NCI-H2107 (cell line): ENCODE measurements around the gene LTB4R.
"Not testable (repeated sequence)": the region's sequence is repeated elsewhere in the genome, so short reads cannot be mapped to it uniquely, and the experiment has no call there.

ENCODE experiments used
- DNase-seq: peaks from one replicate; lab custom pipeline; 2025; lab: John Stamatoyannopoulos, UW

Gene LTB4R

GRCh38 chr14:24348186-24348585, 36.9 kb downstream of the LTB4R start:
- no peak for DNase-seq

- DNase-seq, result no peak
Observed at GRCh38 chr14:24349742-24350141, 38.4 kb downstream of the LTB4R start.

DNA sequence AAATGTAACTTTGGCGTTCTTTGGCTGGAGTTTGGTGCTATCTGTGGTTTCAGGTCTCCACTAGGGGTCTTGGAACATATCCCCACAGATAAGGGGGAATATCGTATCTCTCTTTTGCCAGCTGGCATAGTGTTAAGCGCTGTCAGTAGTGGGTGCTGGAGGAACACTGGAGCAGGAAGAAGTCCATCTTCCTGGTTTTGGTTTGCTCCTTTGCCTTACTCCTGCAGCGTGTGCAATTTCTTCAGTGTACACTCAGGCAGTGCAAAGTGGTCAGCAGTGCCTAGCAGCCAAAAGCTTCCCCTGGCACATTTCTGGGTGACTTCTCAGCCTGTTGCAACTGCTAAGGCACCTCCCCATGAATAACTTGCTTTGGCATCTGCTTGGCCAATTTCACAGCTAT, 40.2 kb downstream of the LTB4R start:
- DNase-seq, result no peak

DNA sequence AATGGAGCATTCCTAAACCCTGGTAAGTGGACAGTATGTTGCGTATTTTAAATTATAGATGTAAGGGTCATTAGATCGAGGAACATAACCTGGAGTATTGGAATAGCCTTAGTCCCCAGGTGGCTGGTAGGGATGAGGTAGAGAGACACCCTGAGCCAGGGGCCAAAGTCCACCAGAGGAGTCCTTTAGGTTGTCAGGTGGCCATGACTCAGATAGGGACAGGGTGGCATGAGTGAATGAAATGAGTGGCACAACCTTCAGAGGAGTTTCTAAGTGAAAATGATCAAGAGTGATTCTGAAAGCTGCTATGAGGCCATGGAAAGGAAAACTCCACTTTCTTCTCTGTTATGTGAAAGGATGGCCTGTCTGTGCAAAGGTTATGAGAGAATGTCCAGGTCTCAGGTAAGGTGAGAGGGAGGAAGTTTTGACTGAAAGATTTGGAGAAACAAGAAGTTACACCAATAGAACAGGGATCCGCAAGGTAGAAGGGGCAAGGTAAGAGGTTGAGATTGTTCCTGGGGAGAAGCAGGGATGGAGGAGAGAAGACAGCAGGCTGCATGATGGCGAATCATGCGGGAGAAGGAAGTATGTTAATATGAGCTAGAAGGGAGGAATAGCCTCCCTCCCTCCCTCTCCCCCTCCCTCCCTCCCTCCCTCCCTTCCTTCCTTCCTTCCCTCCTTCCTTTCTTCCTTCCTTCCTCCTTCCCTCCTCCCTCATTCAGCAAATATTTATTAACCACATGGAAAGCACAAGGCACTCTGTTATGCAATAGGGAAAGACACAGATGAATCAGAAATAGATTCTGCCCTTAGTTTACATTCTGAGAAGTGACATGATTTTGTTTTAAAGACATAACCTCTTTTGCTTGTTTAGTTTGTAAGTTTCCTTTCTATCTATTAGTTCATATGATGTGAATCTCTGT, 42.5 kb downstream of the LTB4R start:
- no peak for DNase-seq

GRCh38 chr14:24354482-24354825, 43.2 kb downstream of the LTB4R start:
- DNase-seq, result not testable (repeated sequence)

DNA sequence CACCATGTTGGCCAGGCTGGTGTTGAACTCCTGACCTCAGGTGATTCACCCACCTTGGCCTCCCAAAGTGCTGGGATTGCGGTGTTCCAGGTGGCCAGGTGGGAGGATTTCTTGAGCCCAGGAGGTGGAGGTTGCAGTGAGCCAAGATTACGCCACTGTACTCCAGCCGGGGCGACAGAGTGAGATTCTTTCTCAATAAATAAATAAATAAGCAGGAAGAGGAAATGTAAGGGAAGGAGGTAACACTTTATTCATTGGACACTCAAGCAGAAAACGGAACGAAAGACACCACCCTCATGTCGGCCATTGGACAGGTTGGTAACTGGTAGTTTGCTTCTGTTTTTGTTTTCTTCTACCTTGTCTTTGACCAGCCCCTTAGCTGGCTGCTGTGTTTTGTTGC, 43.7 kb downstream of the LTB4R start:
- DNase-seq, result no peak

- no peak for DNase-seq
Observed at GRCh38 chr14:24356208-24356607, 44.9 kb downstream of the LTB4R start.

- DNase-seq, result no peak
Observed at GRCh38 chr14:24360281-24360680, 49.0 kb downstream of the LTB4R start.

DNA sequence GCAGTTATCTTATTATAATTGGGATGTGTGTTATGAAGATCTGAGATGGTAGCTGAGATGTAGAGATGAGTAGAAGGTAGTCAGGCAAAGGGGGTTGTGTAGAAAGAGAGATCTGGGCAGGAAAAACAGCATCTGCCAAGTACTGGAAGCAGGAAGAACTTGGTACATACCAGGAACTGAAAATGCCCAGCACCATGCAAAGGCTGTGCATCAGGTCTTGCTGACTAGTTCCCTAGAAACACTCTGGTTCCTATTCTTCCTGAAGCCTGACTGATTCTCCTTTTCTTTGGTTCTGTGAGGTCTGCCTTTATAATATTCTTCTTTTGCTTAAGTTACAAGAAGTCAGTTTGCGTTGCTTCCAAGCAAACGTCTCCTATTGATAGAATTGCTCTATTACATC, 50.0 kb downstream of the LTB4R start:
- DNase-seq, result no peak

DNA sequence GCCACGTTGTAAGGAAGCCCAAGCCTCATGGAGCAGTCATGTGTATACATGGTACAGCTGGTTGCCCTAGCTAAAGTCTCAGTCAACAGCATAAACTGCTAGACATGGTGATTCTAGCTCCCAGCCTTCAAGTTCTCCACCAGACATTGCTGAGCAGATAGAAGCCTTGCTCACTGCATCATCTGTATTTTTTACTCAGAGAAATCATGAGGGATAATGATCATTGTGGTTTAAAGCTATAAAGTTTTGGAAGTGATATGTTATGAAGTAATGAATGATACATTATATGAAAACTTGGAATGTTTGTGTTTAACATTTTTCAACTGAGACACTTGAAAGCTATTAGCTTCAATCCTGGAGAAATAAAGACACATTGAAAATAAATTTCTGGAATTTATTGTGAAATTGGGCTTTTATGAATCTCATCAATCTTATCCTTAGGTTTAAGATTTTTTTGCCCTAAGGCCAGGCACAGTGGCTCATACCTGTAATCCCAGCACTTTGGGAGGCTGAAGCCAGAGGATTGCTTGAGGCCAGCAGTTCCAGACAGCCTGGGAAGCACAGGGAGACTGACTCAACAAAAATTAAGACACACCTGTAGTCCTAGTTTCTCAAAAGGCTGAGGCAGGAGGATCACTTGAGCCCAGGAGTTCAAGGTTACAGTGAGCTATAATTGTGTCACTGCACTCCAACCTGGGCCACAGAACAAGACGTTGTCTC, 51.1 kb downstream of the LTB4R start:
- DNase-seq, result no peak

DNA sequence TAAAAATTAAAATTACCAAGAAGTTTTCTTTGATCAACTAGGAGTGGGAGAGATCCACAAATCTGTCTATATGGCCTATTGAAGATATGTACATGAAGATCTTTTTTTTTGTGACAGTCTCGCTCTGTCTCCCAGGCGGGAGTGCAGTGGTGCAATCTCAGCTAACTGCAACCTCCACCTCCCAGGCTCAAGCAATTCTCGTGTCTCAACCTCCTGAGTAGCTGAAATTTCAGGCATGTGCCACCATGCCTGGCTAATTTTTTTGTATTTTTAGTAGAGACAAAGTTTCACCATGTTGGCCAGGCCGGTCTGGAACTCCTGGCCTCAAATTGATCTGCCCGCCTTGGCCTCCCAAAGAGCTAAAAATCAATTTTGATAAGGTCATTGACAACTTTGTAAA, 52.1 kb downstream of the LTB4R start:
- no peak for DNase-seq

DNA sequence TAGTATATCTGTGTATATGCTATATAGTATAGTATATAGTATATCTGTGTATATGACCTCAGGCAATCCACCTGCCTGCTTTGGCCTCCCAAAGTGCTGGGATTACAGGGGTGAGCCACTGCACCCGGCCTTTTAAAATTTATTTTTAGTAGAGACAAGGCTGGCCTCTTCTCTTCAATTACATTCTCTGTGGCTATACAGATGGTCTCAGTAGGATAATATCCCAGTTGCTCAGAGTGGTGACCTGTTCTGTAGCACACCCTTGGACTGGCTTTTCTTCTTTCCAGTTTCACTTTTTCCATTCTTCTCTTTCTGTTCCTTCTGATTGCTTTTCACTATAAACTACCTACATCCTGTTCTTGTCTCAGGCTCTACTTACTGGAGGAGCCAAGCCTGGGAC, 53.5 kb downstream of the LTB4R start:
- no peak for DNase-seq

DNA sequence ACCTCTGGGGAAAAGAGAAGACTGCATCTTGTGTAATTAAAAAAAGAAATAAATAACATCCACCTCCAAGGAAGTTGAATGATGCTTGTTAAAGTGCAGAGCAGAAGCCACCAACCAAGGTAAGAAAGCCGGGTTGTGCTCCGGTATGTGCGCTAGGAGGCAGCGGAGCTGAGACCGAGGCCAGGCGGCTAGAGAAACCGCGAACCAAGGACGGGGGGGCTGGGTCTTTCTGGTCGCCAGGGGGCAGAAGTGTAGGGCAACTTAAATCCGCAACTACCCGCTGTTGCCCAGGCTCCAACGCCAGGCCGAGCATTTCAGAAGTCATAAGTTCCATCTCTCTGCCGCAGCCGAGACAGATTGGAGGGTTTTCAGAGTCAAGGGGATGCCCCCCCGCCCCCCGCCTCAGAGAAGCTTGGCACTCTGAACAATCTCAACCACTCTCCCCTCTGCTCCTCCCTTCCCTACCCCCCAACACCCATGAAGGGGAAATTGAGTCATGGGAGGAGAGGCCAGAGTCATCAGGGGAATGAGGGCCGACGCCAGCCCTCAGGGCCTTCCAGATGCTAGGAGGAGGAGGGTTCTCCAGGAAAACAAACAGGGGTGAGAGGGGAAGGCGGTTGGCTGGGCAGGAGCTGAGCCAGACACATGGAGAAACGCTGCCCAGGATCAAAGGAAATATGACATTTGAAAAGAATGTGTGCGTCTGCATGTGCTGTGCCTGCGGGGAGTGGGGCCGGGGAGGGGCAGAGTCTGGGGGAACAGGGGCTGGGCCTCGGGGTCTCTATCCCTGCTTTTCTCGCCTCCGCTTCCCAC, 54.5 kb downstream of the LTB4R start:
- DNase-seq, result peak; percentile 83

DNA sequence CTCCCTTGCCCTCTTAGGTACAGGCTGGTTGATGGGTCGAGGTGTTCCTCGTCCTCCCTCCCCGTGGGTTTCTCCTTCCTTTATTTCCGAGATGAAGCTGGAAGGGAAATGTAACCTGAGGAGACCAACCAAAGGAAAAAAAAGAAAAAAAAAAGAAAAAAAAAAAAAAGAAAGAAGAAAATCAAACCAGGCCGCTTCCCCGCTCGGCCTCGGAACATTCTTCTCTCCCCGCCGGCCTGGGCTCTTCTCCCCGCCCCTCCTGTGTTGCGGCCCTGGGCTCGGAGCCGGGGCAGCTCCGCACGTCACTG, 55.1 kb downstream of the LTB4R start:
- DNase-seq, result no peak

GRCh38 chr14:24366721-24367513, 55.6 kb downstream of the LTB4R start:
- peak; percentile 98 for DNase-seq
